Measurements from ENCODE around the gene OSTN.
"Not testable (repeated sequence)": the region's sequence is repeated elsewhere in the genome, so short reads cannot be mapped to it uniquely, and the experiment has no call there.

Gene OSTN

DNA sequence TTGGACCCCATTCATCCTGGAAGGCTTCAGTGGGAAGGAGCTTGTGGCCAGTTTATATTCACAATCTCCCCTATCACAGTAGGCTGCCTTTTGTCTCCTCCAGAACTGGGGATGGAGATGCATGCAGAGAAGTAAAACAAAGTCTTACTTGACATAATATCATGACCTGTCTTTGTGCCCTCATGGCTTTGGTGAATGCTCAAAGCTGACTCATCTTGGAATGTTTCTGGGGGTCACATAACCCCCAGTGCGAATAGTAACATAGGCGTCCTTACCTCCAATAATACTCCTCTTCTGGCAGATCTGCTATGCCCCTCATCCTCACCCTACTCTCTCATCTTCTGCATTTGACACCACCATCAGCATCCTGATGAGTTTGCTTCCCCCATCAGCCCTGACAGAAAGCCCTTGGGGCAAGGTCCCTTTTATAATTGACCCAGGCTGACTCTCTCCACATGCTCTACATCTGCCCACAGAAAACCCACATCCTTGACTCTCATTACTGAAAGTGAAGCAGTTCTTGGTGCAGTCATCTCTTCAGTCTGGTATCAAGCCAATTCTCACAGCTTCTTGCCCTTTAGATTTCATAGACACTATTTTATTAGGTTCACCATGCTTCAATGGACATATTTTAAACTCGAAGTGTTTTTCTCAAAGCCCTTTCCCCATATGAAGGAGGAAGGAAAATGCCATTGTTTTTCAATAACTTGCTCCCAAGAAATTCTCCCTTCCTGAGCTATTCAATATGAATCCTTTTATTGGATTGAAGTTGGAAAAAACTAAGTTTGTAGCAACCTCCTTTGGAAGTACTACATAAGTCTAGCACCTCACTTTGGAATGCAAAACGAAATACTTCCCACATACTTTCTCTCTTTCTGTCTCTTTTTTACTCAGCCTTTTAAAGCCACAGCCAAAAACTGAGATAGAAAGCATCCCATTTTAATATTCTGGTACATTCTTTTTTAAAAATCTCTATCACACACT is 36.6 kb downstream of the OSTN start:
- no peak for DNase-seq

DNA sequence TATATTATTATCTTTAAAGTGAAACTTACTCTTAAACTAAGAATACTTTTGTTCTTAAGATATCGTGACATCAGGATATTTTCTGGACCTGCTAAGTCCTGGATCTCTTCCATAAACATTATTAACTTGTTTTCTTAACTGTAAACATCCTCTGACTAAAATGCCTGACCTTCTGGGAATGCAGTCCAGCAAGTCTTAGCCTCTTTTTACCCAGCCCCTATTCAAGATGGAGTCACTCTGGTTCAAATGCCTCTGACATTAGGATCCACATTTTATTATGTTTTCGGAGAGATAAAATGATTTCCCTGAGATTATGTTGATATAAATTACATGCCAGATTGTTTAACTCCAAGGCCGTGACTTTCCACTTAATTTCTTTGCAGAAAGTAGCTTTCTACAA is 37.6 kb downstream of the OSTN start:
- DNase-seq = no peak

DNA sequence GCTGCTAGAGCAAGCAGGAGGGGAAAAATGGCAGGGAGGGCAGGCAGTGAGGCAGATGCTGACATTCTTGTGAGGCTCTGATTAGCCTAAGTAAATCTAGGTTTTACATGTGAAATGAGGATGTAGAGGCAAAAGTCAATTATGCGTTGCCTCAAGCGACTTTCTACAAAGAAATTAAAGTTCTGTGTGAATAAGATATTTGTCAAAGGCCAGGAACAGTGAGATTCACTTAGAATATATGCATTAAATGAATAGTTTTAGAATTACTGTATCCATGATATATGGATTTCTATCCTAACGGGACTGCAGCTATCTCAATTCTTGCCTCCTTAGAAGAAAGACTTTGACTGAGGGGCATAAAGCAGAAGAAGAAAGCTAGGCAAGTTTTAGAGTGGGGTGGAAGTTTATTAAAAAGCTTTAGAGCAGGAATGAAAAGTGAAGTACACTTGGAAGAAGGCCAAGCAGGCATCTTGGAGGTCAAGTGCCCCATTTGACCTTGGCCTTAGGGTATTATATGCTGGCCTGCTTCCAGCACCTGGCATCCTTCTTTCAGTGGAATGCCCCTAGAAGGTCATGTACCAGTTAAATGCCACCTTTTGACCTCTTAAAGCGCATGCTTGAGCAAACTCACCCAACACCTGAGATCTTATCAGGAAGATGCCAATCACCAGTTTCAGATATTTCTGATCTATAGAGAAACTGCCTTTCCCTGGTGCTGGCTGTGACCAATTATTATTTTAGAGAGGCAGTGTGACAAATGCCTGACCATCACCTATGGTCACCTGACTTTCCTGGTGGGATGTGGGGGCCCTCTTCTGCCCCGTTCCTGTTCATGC is 38.2 kb downstream of the OSTN start:
- no peak for DNase-seq

DNA sequence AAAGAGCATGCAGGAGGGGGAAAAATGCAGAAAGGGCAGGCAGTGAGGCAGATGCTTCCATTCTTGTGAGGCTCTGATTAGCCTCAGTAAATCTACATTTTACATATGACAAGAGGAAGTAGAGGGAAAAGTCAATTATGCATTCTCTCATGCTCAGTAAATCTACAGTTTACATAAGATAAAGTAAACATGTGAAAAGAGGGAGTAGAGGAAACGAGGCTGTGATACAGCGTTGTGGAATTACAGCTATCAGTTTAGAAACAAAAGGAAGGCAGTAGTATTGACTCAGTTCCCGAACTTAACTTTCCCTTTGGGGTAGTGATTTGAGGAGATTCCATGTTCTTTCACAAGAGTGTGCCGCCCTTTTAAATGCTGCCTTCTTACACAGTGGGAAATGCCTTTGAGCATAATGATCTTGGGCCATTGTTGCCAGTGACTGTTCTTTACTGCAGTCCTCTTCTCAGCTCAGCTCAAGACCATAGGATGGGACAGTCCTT is 39.3 kb downstream of the OSTN start:
- DNase-seq = peak; percentile 8

DNA sequence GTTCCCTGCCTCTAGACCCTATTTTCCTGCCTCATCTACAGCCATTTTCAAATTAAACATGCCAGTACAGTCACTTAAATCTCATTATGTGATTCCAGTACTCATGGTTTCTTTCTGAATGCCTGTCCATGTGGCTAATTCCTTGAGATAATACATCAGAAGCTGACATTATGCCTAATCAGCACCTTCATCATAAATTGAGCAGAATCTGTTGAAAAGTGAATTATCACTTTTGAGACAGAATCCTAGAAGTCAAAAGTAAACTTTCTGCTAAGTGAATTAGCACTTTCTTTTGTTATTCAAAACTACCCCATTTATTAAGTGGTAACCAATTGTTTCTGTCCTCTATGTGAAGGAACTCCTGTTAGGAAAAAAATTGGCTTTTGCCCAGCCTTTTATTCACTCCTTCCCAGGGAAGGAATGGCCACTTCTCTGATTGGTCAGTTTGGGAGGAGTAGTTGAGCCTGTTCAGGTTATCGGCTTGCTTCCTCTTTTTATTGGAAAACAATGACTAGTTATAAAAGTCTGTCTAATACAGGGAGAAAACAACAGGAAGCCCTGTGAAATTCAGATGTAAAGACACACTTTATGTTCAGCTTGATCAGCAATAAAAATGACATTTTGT is 40.5 kb downstream of the OSTN start:
- no peak for DNase-seq

DNA sequence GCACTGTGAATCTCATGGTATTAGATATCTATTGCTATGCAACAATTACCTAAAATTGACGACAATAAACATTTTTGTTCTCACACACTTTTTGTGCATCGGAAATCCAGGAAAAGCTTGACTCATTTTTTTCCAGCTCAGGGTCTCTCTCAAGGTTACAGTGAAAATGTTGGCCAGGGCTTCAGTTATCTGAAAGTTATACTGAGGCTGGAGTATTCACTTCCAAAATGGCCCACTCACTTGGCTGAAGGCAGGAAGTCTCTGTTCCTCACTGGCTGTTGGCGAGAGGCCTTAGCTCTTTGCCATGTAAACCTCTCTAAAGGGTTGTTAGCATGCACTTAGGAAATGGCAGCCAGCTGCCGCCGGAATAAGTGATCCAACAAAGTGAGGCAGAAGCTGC is 41.4 kb downstream of the OSTN start:
- no peak for DNase-seq

DNA sequence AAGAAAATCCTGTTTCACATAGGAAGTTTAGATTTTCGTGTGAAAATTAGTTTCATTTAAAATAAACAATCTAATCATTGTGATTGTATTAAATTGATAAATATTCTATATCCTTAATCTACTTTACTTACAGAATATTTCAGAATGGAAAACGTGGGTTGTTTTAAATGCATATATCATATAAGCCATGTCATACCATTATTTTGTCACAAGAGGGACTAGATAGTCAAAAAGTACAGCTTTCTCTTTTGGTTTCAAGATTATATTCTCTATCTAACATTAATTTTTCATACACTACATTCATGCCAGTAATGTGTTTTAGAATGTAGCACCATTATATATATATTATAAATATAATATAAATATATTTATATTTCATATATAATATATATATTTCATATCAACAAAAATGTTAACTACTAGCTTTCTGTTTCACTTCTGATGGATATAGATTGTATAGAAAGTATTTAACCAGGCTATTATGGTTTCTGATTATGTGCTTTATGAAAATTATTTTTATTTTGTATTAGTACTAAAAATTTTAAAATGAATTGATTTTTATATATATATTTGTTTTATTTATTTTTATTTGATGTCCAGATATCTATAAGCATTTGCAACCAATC is 45.3 kb downstream of the OSTN start:
- DNase-seq = peak; percentile 30

DNA sequence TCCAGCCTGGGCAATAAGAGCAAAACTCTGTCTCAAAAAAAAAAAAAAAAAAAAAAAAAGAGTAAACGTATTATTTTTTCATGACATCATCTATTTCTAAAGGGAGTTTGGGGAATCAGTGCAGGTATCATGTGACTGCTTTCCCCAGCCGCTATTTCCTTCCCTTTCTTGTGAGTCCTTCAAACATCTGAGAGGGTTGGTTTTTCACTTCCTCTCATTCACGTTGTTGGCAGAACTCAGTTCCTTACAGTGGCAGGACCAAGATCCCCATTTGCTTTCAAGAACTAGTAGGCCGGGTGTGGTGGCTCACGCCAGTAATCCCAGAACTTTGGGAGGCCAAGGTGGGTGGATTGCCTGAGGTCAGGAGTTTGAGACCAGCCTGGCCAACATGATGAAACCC is 47.0 kb downstream of the OSTN start:
- DNase-seq = not testable (repeated sequence)

DNA sequence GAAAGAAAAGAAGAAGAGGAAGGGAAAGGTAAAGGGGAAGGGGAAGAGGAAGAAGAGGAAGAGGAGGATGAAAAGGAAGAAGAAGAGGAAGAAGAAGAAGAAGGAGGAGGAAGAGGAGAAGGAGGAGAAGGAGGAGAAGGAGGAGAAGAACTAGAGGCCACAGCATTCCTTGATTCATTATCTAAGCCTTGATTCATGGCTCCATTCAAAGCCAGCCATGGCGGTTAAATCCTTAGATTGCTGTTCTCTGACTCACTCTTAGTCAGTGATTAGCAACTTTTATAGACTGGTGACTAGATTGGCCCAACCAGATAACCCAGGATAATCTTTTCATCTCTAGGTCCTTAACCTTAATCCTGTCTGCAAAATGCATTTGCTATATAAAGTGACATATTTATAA is 47.6 kb downstream of the OSTN start:
- DNase-seq = no peak

DNA sequence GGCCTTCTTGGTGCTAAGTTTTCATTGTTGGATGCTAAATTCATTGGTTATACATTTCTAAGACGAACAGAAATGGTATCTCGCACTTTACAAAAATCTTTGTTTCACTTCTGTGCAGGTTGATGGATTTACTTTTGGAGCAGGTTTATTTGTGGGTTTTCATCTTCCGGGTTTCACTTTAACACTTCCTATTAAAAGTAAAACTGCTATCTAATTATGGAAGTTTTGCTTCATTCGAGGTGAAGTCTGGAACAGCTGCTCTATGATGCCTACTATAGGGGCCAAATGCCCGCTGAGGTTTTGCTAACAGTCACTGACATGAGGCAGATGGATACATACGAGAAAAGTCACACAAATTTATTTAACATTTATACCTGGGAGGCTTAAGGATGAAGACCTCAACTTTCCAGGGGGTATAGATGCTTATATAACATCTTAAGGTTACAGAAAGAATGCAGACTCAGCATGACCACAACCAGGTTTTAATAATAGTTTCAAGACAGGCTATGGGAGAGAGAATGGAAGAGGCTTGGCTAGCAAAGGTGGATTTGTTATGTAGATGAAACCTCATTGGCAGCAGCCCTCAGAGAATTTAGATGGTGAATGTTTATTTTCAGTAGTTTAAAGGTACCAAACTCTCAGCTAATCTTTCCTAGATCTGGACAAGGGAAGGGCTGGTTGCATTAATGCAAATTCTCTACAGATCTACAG is 54.2 kb downstream of the OSTN start:
- no peak for DNase-seq

DNA sequence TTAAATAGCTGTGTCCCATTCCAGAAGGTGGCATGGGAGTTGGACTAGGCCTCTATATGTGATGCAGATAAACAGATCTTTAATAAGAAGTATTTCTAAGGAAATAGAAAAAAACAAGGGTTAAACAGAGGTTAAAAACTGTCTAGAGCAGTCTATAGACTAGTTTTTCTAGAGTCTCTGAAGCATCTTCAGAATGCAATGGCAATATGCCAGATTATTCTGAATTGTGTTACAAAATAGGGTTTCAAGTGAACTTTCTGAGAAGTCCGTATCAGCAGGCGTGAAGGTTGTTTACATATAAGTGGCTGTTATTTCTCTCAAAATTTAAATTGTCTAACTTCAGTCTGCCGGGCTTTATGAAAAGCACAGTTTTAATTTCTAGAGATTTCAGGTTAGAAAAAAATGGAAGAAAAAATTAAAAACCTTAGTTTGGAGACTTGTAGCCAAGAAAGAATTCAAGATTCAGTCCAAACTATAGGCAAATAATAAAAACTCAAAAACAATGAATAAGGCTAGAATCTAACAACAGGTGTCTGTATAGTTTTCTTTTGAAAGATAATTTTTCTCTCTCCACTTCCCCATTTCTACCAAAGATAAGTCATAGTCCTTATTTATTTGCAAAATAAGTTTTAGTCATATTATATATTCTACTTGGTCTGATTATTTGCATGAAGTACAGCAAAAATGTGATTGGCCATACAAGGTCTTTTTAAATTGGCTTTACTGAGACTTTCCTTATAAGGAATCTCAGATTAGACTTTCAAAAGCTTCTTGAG is 55.2 kb downstream of the OSTN start:
- no peak for DNase-seq

DNA sequence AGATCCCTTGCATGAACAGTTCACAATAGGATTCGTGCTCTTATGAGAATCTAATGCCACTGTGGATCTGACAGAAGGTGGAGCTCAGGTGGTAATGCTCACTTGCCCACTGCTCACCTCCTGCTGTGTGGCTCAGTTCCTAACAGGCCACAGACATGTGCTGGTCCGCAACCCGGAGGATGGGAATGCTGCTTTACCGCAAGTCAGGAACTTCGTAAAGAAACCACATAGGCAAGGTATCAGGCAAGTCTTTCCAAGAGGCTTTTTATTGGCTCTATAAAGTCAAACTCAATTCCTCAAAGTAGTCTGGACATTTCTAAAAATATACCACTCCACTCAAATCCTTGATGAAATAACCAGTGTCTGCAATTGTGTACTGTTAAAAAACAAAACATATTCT is 56.1 kb downstream of the OSTN start:
- DNase-seq = no peak

DNA sequence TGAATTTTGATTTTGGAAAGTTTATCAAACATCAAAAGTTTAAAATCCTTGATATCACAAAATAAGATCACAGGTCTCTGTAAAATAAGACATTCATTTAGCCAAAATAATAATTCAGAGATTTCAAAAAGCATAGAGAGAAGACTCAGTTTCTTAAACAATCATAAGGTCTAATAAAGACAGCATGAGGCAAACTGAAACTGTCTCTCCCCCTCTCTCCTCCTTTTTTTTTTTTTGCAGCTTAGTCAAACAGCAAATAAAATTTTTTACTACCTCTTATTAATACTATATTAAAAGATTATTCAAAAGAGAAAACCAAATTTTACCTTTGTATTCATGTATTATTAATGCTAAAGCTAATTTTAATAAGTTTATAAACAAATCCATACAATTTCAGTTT is 57.4 kb downstream of the OSTN start:
- no peak for DNase-seq

DNA sequence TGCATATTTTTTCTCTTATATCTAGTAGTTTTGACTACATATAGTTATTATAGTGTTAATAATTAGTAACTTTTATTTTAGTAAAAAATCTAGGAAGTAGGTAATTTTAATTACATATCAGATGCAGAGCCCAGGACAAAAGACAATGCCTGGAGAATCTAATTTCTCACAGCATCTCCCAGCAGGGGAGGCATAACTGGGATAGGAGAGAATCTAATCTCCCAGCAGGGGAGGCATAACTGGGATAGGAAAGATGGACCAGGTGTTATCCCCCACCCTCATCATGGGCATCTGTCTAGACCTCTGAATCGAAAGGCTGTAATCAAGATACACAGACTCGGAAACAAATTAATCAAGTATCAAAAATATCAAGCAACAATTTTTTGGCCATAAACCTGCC is 58.2 kb downstream of the OSTN start:
- DNase-seq = no peak

DNA sequence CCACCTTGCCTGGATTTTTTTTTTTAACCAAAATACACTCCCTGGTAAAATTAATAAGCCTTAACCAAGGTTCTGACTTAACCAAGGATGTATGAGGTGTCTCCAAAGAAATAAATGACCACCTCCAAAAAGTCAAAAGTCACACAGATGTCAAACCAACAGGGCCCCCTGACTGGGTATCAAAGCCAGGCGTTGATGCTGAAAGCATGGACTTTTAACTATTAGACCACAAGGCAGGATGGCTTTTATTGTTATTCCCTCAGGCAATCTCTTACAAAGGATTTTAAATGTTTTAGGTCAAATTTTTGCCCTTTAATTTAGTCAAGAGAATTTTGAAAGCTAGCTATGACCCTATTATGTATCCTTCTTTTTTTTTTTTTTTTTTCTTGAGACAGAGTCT is 60.4 kb downstream of the OSTN start:
- DNase-seq = no peak

DNA sequence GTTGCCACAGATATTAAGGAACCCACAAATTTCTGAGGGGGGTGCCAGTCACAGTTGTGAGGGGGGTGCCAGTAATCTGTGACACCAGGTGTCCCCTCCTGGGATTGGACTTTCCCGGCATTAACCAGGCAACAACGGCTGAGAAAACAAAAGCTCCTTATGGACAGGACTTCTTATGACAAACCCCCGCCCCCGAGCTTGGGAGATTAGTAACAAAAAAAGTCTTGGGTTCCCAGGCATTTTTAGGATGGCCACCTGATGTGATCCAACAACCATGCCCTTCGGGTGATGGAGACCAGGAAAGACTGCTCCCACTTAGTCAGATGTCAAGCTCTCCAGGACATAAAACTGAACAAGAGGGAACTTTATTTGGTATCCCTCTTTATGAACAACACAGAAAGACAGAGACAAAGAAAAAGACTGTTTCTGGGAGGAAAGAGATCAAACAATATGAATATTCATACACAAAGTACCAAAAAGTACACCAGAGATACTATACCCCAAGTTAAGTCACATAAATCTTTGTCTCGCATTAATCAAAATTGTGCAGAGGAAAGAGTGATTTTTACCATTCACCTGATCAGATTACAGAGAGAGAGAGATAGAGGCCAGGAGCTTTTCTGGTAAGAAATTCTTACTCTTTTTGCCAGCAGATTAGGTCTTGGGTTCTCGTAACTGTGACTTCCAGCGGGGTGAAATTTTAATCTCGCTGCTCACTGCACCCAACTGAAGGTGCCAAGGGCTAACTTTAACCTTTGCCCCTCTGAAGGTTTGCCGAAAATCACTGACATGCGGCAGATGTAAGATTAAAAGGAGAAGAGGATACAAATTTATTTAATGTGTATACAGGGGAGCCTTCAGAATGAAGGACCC is 61.6 kb downstream of the OSTN start:
- no peak for DNase-seq

DNA sequence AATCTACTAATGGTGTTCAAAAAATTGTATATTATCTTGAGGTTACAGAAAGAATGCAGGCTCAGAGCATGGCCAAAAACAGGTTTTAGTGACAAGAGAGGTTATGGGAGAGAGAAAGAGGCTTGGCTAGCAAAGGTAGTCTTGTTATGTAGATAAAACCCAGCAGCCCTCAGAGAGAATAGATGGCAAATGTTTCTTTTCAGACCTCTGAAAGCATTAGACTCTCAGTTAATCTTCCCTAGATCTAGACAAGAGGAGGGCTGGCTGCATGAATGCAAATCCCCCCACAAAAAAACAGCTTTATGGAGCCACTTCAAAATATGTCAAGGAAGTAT is 62.2 kb downstream of the OSTN start:
- no peak for DNase-seq

DNA sequence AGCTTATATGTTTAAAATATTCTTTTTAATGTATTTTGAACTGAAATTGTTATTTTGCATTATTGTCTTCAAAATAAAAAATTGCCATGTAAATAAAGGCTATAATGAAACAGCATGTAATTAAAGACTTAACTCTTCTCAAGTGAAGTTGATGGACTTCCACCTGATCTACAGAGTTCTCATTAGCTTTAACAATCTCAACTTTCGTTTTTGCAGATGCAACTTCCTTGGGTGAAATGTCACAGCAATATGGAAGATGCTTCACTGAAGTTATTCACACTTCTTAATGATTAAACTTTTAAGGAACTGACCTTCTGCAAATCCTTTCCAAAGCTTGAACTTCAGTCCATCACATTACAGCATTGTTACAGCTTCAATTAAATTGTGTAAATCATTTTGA is 63.6 kb downstream of the OSTN start:
- DNase-seq = no peak

DNA sequence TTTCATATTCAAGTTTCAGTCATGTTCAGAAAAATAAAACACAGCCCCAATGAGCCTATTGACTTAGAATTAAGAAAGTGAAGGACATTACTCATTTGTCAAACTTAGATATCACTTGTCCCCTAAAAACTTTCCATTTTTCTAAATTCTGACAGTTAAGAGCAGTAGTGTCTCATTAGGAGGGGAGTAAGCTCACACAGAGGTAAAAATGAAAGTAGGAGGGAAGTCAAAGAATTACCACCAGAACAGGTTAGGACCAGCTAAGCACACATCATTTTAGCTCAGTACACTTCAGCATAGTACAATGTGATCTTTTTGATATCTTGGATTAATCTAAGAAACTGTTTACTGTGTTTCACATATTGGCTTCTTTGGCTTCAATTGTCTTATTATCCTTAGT is 64.3 kb downstream of the OSTN start:
- no peak for DNase-seq

DNA sequence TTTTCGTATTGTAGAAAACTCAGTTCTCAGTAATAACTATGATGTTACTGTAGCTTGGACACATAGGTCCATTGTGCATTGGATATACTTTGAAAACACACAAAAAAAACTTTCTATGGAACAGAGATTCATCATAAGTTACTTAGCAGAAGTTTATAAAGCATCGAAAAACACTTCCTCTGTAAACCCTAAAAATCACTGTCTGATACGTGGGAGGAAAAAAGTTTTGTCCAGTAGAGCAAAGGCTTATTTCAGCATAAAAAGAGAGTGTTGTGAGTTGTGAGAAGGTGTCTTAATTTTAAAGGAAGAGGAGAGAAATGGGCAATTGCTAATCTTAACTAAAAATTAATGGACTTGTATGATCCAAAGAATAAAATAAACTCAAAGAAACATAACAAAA is 64.8 kb downstream of the OSTN start:
- no peak for DNase-seq

DNA sequence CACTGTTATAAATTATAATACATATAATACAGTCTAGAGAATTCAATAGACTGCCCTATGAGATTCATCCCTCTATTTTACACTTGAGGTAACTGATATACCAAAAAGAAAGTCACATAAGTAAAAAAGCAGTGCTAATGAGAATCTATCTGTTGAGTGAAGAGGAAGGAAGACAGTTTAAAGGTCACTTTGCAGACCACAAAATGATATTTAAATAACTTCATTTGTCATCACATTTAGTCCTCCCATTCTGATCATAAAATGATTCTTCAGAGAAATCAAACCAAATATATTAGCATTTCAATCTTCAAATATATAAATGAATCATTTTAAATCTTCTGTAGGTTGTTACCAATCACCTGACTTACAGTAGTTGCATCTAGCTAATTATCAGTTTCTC is 69.7 kb downstream of the OSTN start:
- DNase-seq = no peak

Measured in NCI-H510A treated with DMSO at 0.1 percent for 48 hours (cell line).